ENCODE data around the gene AQP6.

DNA sequence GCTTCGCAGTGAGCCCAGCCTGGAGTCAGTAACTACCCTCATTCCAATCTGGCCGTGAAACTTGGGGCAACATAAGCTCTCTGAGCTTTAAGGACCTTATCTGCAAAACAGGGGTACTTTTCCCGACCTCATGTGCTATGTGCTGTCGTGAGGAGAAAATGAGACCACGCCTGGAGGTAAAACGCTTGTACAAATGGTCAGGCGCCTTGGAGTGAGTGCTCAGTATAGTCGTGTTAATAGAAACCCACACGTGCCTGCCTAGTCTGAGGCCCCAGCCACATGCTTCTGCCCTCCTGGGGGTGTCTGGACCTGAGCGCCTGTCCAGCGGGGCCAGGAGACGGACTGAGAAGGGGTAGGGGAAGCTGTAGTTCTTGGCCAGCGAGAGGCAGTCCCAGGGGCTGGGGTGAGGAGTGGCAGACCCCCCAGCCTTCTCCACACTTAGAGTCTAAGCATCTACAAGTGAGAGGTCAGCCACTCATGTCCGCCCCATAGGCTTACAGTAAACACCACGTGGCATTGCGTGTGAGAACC, 6.2 kb upstream of the AQP6 start:
- TF ChIP-seq CTCF (IDR thresholded peaks at IDR 0.05), result no peak
- no peak for TF ChIP-seq POLR2A (IDR thresholded peaks at IDR 0.05)

Measured in right lobe of liver (tissue), 4 donors.